K562 (cell line): ENCODE measurements around the gene ATOSA. TPM values are rescaled to one million over a fixed set of nuclear protein-coding genes. Genes with fewer than 3 reads are reported as not detected.

Source experiments
- ATAC-seq: fragments of 200-7000 bp; cut with Tn5 transposase; 3 replicates; pipeline ENCODE4 v1.9.1; 2020; ENCODE audit warnings: moderate library complexity
- BruUV-seq: library from RNA; stranded (reverse); fragments of 400-500 nt; replicated peaks from 2 replicates; lab custom pipeline; 2021; lab: Mats Ljungman, UMichigan
- CTCF ChIA-PET: fragments of 300-600 bp; formaldehyde crosslinking; extraction: SDS; loops from one replicate; lab custom pipeline; 2021; ENCODE audit warnings: low intra/inter-chr PET ratio; lab: Yijun Ruan, JAX
- POLR2A ChIA-PET: fragments of 300-600, 350-650 bp; sonication (Branson Sonifier 250); formaldehyde crosslinking; extraction: SDS; loops from one replicate; lab custom pipeline; 2021; ENCODE audit warnings: antibody characterized with exemption, inconsistent platforms; lab: Yijun Ruan, JAX
- DNase-seq, 4 experiments: peaks; one replicate each; pipeline versions ENCODE4 v3.0.0 to v3.0.0-alpha.2; 2011 to 2018; ENCODE audit warnings: low spot score in 3 of 4, mixed read lengths in 3 of 4; ENCODE audit errors: extremely low read depth in 1 of 4
- FAIRE-seq: peaks from 2 replicates; lab custom pipeline; 2011; peaks lifted over from hg19 to GRCh38; lab: Jason Lieb, UNC
- H2AFZ ChIP-seq: 2 replicates; pipeline ENCODE4 v1.6.0; 2011; ENCODE audit warnings: low read depth, low read length, control low read depth, inconsistent platforms
- H3K27ac ChIP-seq: fragments of 200-600 bp; 3 replicates; pipeline ENCODE4 v1.8.0; 2011; ENCODE audit warnings: low read depth, mild to moderate bottlenecking, control low read depth, inconsistent platforms, low read length, moderate library complexity, mixed read lengths; ENCODE audit errors: extremely low read depth
- H3K27me3 ChIP-seq, 2 experiments: fragments of 300-600 bp in 1 of 2; 2 replicates in 1 of 2; 3 replicates in 1 of 2; pipeline versions ENCODE4 v1.6.0 to v1.8.0; 2011; ENCODE audit warnings: inconsistent platforms in 2 of 2, low read length in 2 of 2, mild to moderate bottlenecking in 1 of 2, mixed read lengths in 1 of 2, moderate library complexity in 1 of 2; ENCODE audit not compliant: control insufficient read depth in 2 of 2, insufficient read depth in 2 of 2
- H3K36me3 ChIP-seq: fragments of 300-600 bp; 3 replicates; pipeline ENCODE4 v1.8.0; 2011; ENCODE audit warnings: mild to moderate bottlenecking, low read length, inconsistent platforms; ENCODE audit not compliant: control insufficient read depth, insufficient read depth
- H3K4me1 ChIP-seq, 2 experiments: fragments of 200-600 bp in 1 of 2; replicated peaks in 1 of 2; 2 replicates in 1 of 2; 3 replicates in 1 of 2; pipeline versions ENCODE4 v1.5.1 to v1.8.0; 2011; ENCODE audit warnings: inconsistent platforms in 2 of 2, low read length in 2 of 2, mild to moderate bottlenecking in 1 of 2, mixed read lengths in 1 of 2, moderate library complexity in 1 of 2; ENCODE audit not compliant: control insufficient read depth in 2 of 2, insufficient read depth in 2 of 2
- H3K4me2 ChIP-seq: 2 replicates; pipeline ENCODE4 v1.6.1; 2011; ENCODE audit warnings: low read length, control low read depth, inconsistent platforms, mixed read lengths; ENCODE audit not compliant: insufficient read depth
- H3K4me3 ChIP-seq: fragments of 200-600 bp; sonication (generic), shearing (Covaris generic); 2 replicates; pipeline ENCODE4 v1.5.1; 2016; ENCODE audit warnings: control low read depth, inconsistent platforms
- H3K79me2 ChIP-seq: fragments of 200-600 bp; 3 replicates; pipeline ENCODE4 v1.8.0; 2011; ENCODE audit warnings: low read length, inconsistent platforms; ENCODE audit not compliant: control insufficient read depth, insufficient read depth
- H3K9ac ChIP-seq, 2 experiments: 2 replicates each; pipeline versions ENCODE4 v1.6.0 to v1.6.1; 2011; ENCODE audit warnings: low read depth in 2 of 2, low read length in 2 of 2, control low read depth in 1 of 2, inconsistent platforms in 1 of 2, mild to moderate bottlenecking in 1 of 2, mixed read lengths in 1 of 2; ENCODE audit not compliant: insufficient read depth in 1 of 2
- H3K9me1 ChIP-seq: one replicate; pipeline ENCODE4 v1.6.0; 2011; ENCODE audit warnings: inconsistent platforms, mild to moderate bottlenecking, low read length, moderate library complexity; ENCODE audit not compliant: control insufficient read depth, insufficient read depth
- H3K9me3 ChIP-seq: replicated peaks from 2 replicates; pipeline ENCODE4 v1.5.1; 2011; ENCODE audit warnings: low read depth, low read length, inconsistent platforms; ENCODE audit not compliant: control insufficient read depth, insufficient read depth
- H4K20me1 ChIP-seq: replicated peaks from 2 replicates; pipeline ENCODE4 v1.6.1; 2011; ENCODE audit warnings: low read length, inconsistent platforms, mixed read lengths; ENCODE audit not compliant: control insufficient read depth, insufficient read depth
- ATF7 ChIP-seq: fragments of 450-650 bp; IDR thresholded peaks from 2 replicates; pipeline ENCODE4 v1.7.1; 2014; ENCODE audit warnings: mild to moderate bottlenecking, moderate library complexity
- RBM25 ChIP-seq: fragments of 200-400 bp; formaldehyde crosslinking; IDR thresholded peaks from 2 replicates; pipeline ENCODE4 v1.6.1; 2018; ENCODE audit warnings: low read length, low read depth, moderate library complexity; ENCODE audit not compliant: severe bottlenecking
- WGBS: fragments of 100-300 bp; shearing (Covaris generic); methylation state at CpG from one replicate; pipeline ENCODE4 v1.1.6; 2016; ENCODE audit warnings: low coverage, mixed read lengths; ENCODE audit not compliant: insufficient coverage; ENCODE audit errors: missing lambda C conversion rate; 5-methylcytosine and 5-hydroxymethylcytosine counted together
- in situ Hi-C: fragments of 300-500 bp; cut with MboI; formaldehyde crosslinking; loops from 4 replicates; pipeline ENCODE4 v1.15.0; 2018; ENCODE audit warnings: inconsistent platforms, mixed read lengths
- intact Hi-C: fragments of 100-400 bp; cut with micrococcal nuclease; formaldehyde crosslinking; loops from 2 replicates; pipeline ENCODE4 v1.14.2; 2022
- polyA plus RNA-seq, 8 experiments: library from polyadenylated mRNA; depleted of rRNA in 4 of 8; stranded (reverse) in 5 of 8; unstranded in 3 of 8; fragments of >200 nt; fragmentation: Nextera tagmentation in 2 of 8; fragmentation: Illumina TruSeq in 1 of 8; extraction: Ambion mirVana in 2 of 8; extraction: Trizol in 1 of 8; gene quantifications; 2 replicates each; pipeline versions ENCODE4 v1.2.1 to v1.2.3, GENCODE V29; 2011 to 2014; ENCODE audit warnings: inconsistent platforms in 1 of 8, missing spikeins in 1 of 8
- total RNA-seq, 7 experiments: library from RNA; depleted of rRNA in 6 of 7; stranded (reverse); fragments of >200 nt in 6 of 7; fragmentation: Illumina TruSeq in 2 of 7; extraction: Trizol in 2 of 7; gene quantifications; 2 replicates each; pipeline versions ENCODE4 v1.2.1 to v1.2.3, GENCODE V29; 2011 to 2021; ENCODE audit warnings: low replicate concordance in 1 of 7
- TF ChIP-seq, protein P1 (sequence below): fragments of 150-350 bp; IDR thresholded peaks from 2 replicates; pipeline ENCODE4 v1.6.1; 2014; ENCODE audit warnings: low read depth, mild to moderate bottlenecking, low read length, borderline replicate concordance
- TF ChIP-seq, protein P2 (sequence below): fragments of 250-450 bp; sonication (Bioruptor Pico); IDR thresholded peaks from 2 replicates; pipeline ENCODE4 v1.4.0; 2020; ENCODE audit warnings: mild to moderate bottlenecking, moderate library complexity

ATOSA gene
- total and polyA plus RNA-seq, 9 of the 15 experiments (the other 6 are each of a cell fraction or from before 2014, with no cell fraction given) = 2.0 to 6.1 (median 3.9) TPM

DNA sequence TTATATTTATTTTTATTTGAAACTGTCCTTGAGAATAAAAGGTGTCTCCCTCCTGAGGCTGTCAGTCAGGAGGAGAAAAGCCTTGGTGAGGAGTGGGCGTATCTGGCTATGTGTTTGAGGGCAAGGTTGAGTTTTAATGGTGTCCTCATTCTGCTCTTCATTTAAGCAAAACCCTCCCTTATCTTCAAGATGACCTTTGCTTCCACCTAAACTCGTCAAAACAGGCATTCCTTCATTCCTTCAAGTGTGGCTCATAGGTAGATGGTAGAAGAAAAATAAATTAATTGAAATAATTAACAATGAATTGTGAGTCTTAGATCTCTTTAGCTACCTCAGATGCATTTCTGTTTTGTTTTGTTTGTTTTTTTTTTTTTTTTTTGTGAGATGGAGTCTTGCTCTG lies 39.4 kb upstream of the ATOSA start:
- Histone ChIP-seq H3K4me3 (no peak overlapping the region), H3K27me3 (peaks cover 5 to 6% of the 10 kb centered on the region in 2 experiments; a peak in 2 of 5 replicates), H3K9me1 (no peaks in the 10 kb centered on the region), H3K4me1 (no peaks in the 10 kb centered on the region), H3K79me2 (no peaks in the 10 kb centered on the region), H3K36me3 (no peaks in the 10 kb centered on the region), H3K9ac (no peak overlapping the region), H3K27ac (no peak overlapping the region), H4K20me1 (no peaks in the 10 kb centered on the region), H2AFZ (no peak overlapping the region), H3K9me3 (no peaks in the 10 kb centered on the region), H3K4me2 (no peak overlapping the region)
- no peak for ATAC-seq
- no TSS peak for BruUV-seq
- DNase-seq = no peak
- ChIA-PET CTCF (no interaction called here), POLR2A (no interaction called here)
- TF ChIP-seq ATF7 (no peak), RBM25 (no peak)
- TF ChIP-seq, protein P1, sequence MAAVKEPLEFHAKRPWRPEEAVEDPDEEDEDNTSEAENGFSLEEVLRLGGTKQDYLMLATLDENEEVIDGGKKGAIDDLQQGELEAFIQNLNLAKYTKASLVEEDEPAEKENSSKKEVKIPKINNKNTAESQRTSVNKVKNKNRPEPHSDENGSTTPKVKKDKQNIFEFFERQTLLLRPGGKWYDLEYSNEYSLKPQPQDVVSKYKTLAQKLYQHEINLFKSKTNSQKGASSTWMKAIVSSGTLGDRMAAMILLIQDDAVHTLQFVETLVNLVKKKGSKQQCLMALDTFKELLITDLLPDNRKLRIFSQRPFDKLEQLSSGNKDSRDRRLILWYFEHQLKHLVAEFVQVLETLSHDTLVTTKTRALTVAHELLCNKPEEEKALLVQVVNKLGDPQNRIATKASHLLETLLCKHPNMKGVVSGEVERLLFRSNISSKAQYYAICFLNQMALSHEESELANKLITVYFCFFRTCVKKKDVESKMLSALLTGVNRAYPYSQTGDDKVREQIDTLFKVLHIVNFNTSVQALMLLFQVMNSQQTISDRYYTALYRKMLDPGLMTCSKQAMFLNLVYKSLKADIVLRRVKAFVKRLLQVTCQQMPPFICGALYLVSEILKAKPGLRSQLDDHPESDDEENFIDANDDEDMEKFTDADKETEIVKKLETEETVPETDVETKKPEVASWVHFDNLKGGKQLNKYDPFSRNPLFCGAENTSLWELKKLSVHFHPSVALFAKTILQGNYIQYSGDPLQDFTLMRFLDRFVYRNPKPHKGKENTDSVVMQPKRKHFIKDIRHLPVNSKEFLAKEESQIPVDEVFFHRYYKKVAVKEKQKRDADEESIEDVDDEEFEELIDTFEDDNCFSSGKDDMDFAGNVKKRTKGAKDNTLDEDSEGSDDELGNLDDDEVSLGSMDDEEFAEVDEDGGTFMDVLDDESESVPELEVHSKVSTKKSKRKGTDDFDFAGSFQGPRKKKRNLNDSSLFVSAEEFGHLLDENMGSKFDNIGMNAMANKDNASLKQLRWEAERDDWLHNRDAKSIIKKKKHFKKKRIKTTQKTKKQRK = no peak
- TF ChIP-seq, protein P2, sequence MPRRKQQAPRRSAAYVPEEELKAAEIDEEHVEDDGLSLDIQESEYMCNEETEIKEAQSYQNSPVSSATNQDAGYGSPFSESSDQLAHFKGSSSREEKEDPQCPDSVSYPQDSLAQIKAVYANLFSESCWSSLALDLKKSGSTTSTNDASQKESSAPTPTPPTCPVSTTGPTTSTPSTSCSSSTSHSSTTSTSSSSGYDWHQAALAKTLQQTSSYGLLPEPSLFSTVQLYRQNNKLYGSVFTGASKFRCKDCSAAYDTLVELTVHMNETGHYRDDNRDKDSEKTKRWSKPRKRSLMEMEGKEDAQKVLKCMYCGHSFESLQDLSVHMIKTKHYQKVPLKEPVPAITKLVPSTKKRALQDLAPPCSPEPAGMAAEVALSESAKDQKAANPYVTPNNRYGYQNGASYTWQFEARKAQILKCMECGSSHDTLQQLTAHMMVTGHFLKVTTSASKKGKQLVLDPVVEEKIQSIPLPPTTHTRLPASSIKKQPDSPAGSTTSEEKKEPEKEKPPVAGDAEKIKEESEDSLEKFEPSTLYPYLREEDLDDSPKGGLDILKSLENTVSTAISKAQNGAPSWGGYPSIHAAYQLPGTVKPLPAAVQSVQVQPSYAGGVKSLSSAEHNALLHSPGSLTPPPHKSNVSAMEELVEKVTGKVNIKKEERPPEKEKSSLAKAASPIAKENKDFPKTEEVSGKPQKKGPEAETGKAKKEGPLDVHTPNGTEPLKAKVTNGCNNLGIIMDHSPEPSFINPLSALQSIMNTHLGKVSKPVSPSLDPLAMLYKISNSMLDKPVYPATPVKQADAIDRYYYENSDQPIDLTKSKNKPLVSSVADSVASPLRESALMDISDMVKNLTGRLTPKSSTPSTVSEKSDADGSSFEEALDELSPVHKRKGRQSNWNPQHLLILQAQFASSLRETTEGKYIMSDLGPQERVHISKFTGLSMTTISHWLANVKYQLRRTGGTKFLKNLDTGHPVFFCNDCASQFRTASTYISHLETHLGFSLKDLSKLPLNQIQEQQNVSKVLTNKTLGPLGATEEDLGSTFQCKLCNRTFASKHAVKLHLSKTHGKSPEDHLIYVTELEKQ = no peak
- in situ Hi-C loops (no loop called here), intact Hi-C loops (loop anchor here (10.0 kb wide), 1 partner anchor 64 kb away; no protein-coding TSS in a partner anchor)
- FAIRE-seq = no peak
- WGBS = 5% methylated on average over 2 of the region's 2 CpGs
